Heart left ventricle (tissue), 16 donors: ENCODE measurements around the gene YOD1. TPM values are rescaled to one million over a fixed set of nuclear protein-coding genes. Genes with fewer than 3 reads are reported as not detected.

Source experiments
- ATAC-seq, 4 donors: fragments of 200-7000 bp; cut with Tn5 transposase; one replicate each; pipeline ENCODE4 v1.9.1; 2020 to 2022; ENCODE audit warnings: moderate library complexity in 4 of 4, mild to moderate bottlenecking in 3 of 4, moderate number of reproducible peaks in 1 of 4
- DNase-seq, 5 donors: peaks; one replicate each; pipeline ENCODE4 v3.0.0-alpha.2; 2020
- H3K27ac ChIP-seq, 12 donors: fragments of 200-600 bp; sonication (generic) in 4 of 12; one replicate each; pipeline versions ENCODE4 v1.5.0 to v1.8.0; 2016 to 2022; ENCODE audit warnings: mild to moderate bottlenecking in 2 of 12
- H3K27me3 ChIP-seq, 9 donors: fragments of 200-600 bp; sonication (generic) in 2 of 9; one replicate each; pipeline versions ENCODE4 v1.5.1 to v1.8.0; 2016 to 2022; ENCODE audit warnings: mild to moderate bottlenecking in 3 of 9
- H3K36me3 ChIP-seq, 9 donors: fragments of 200-600 bp; sonication (generic) in 2 of 9; one replicate each; pipeline versions ENCODE4 v1.5.0 to v1.8.0; 2018 to 2022; ENCODE audit warnings: mild to moderate bottlenecking in 2 of 9
- H3K4me1 ChIP-seq, 12 donors: fragments of 200-600 bp; sonication (generic) in 4 of 12; one replicate each; pipeline versions ENCODE4 v1.5.0 to v1.8.0; 2016 to 2022; ENCODE audit warnings: mild to moderate bottlenecking in 3 of 12
- H3K4me3 ChIP-seq, 12 donors: fragments of 200-600 bp; sonication (generic) in 4 of 12; one replicate each; pipeline versions ENCODE4 v1.5.0 to v1.8.0; 2017 to 2022; ENCODE audit warnings: mild to moderate bottlenecking in 9 of 12, moderate library complexity in 4 of 12
- H3K9me3 ChIP-seq, 12 donors: fragments of 200-600 bp; sonication (generic) in 4 of 12; one replicate each; pipeline versions ENCODE4 v1.5.0 to v1.8.0; 2016 to 2022; ENCODE audit warnings: mild to moderate bottlenecking in 1 of 12
- CTCF ChIP-seq, 12 donors: fragments of 200-600 bp; sonication (generic) in 4 of 12; IDR thresholded peaks; one replicate each; pipeline versions ENCODE4 v1.5.0 to v1.8.0; 2018 to 2022; ENCODE audit warnings: antibody characterized with exemption in 12 of 12, mild to moderate bottlenecking in 5 of 12
- POLR2A ChIP-seq, 2 donors: fragments of 450-650 bp; IDR thresholded peaks; one replicate each; pipeline ENCODE4 v1.6.1; 2017; ENCODE audit warnings: antibody characterized with exemption in 2 of 2, mild to moderate bottlenecking in 2 of 2, moderate library complexity in 2 of 2
- WGBS, 4 donors: extraction: QIAGEN DNeasy Blood & Tissue Kit in 2 of 4; methylation state at CpG; one replicate each; pipeline versions ENCODE4 v1.1.5 to v1.1.7; 2013 to 2018; 5-methylcytosine and 5-hydroxymethylcytosine counted together
- intact Hi-C, 10 donors: fragments of 100-400 bp; cut with DNase I; formaldehyde crosslinking; loops; one replicate each; pipeline versions ENCODE4 v1.11.1 to v1.14.2; 2022
- polyA plus RNA-seq, 2 donors: library from polyadenylated mRNA; stranded (reverse); fragments of 200-250 nt; gene quantifications; one replicate each; pipeline ENCODE4 v1.2.3, GENCODE V29; 2013
- total RNA-seq, 9 donors: library from RNA; depleted of rRNA in 2 of 9; stranded (reverse); fragments of >200 nt in 2 of 9; fragmentation: NEBNext Ultra II Directional in 3 of 9; extraction: Animal tissue kit (Norgen Biotek cat#: 25700) in 3 of 9; gene quantifications; one replicate each; pipeline versions ENCODE4 v1.1.0 to v1.2.4, GENCODE V29; 2016 to 2023
- donor health status: ischemic (EF 13 %, LVEDD 7.1; RV severe dilation, severe dysfunction).
- donor health status: healthy with polysubstance abuse.
- donor health status: DM: no; HTN: yes; CAD: no.
- donor health status: DM: no; HTN: no; CAD: no.
- donor health status: ischemic (EF 25% LVEDD 6.9; RV normal size, moderate dysfunction).
- donor health status: ischemic (EF 25% LVEDD 5.7; RV mildly dilated, moderate dysfunction).
- donor health status: healthy.
- donor health status: DM: yes; HTN: yes; CAD: no.
- donor health status: ischemic (EF 35%, LVEDD 5.7; RV mildly dilated, moderate dysfunction).
- donor health status: nonischemic (EF 11% LVEDD 7.7; RV severe dilation, severe dysfunction).
- donor health status: DM: yes; HTN: yes; CAD: no.
- donor health status: PGD.
- donor health status: ischemic (EF 29% LVEDD 5.4; RV normal size, mild dysfunction).
- donor health status: nonischemic (EF 23%, LVEDD 6.1; RV moderate dilation, normal function).

The YOD1 gene
- total and polyA plus RNA-seq, 11 donors = 1.9 to 7.4 (median 5.8) TPM

GRCh38 chr1:207088161-207088560, 37.2 kb upstream of the YOD1 start:
- DNase-seq = no peak
- TF ChIP-seq POLR2A (IDR thresholded peaks at IDR 0.05) = no peak
- no peak for TF ChIP-seq CTCF (IDR thresholded peaks at IDR 0.05)
- ATAC-seq = no peak
- no peaks in the 10 kb centered on the region for H3K36me3 ChIP-seq
- 78 to 86% (median 81%) methylated on average over 2 of the region's 2 CpGs for WGBS, 4 donors
- H3K27me3 ChIP-seq = no peaks in the 10 kb centered on the region
- no peaks in the 10 kb centered on the region for H3K9me3 ChIP-seq
- intact Hi-C loops = loop anchor here in 5 of 10 donors (2.0 to 10.0 kb wide), 4 partner anchors 237 to 409 kb away; partner anchors contain the start of genes CR1 (in 3 of the 5) and CD55 (in 1 of the 5)
- no peak overlapping the region for H3K27ac ChIP-seq
- H3K4me3 ChIP-seq = no peak overlapping the region
- H3K4me1 ChIP-seq = peaks cover 0 to 13% (median 0%) of the 10 kb centered on the region in 12 donors

- no peak for TF ChIP-seq CTCF (IDR thresholded peaks at IDR 0.05)
- TF ChIP-seq POLR2A (IDR thresholded peaks at IDR 0.05) = no peak
- H3K9me3 ChIP-seq = no peaks in the 10 kb centered on the region
- H3K36me3 ChIP-seq = peaks cover 0 to 17% (median 0%) of the 10 kb centered on the region in 9 donors
- H3K4me3 ChIP-seq = no peak overlapping the region
- intact Hi-C loops = loop anchor here in 8 of 10 donors (1.0 to 10.0 kb wide), 6 partner anchors 239 to 413 kb away; partner anchors contain the start of genes CR1 (in 3 of the 8) and CD55 (in 1 of the 8)
- 65 to 81% (median 72%) methylated on average over 3 of the region's 3 CpGs for WGBS, 4 donors
- no peaks in the 10 kb centered on the region for H3K27me3 ChIP-seq
- H3K27ac ChIP-seq = no peak overlapping the region
- peaks cover 0 to 13% (median 0%) of the 10 kb centered on the region in 12 donors for H3K4me1 ChIP-seq
- ATAC-seq (no peak), DNase-seq (no peak)
Measured at GRCh38 chr1:207085887-207086286, 34.9 kb upstream of the YOD1 start.

- Histone ChIP-seq H3K27ac (no peak overlapping the region), H3K4me1 (peaks cover 0 to 13% (median 0%) of the 10 kb centered on the region in 12 donors), H3K4me3 (no peak overlapping the region), H3K36me3 (peaks cover 0 to 29% (median 3%) of the 10 kb centered on the region in 9 donors), H3K9me3 (no peaks in the 10 kb centered on the region), H3K27me3 (no peaks in the 10 kb centered on the region)
- ATAC-seq (peak in 3 of 4 donors; percentile 69 to 76 (median 72)), DNase-seq (peak in 3 of 5 donors; percentile 37 to 42 (median 38))
- intact Hi-C loops = loop anchor here (1.0 to 10.0 kb wide), 10 partner anchors 238 to 418 kb away; partner anchors contain the start of genes CR1 (in 5 of the 10) and CD55 (in 2 of the 10)
- 23 to 27% (median 24%) methylated on average over 8 of the region's 8 CpGs for WGBS, 4 donors
- TF ChIP-seq CTCF (IDR thresholded peaks at IDR 0.05) (peak; percentile 41 to 72 (median 62)), POLR2A (IDR thresholded peaks at IDR 0.05) (no peak)
Measured at GRCh38 chr1:207084701-207085180, 33.7 kb upstream of the YOD1 start.

- no peaks in the 10 kb centered on the region for H3K27me3 ChIP-seq
- H3K4me1 ChIP-seq = peaks cover 0 to 11% (median 0%) of the 10 kb centered on the region in 12 donors
- intact Hi-C loops = loop anchor here in 9 of 10 donors (1.0 to 10.0 kb wide), 9 partner anchors 238 to 418 kb away; partner anchors contain the start of genes CD55 (in 2 of the 9) and CR1 (in 2 of the 9)
- no peak overlapping the region for H3K27ac ChIP-seq
- H3K4me3 ChIP-seq = no peak overlapping the region
- no peak for TF ChIP-seq CTCF (IDR thresholded peaks at IDR 0.05)
- TF ChIP-seq POLR2A (IDR thresholded peaks at IDR 0.05) = no peak
- WGBS, 4 donors = 59 to 71% (median 63%) methylated on average over 2 of the region's 2 CpGs
- DNase-seq (no peak), ATAC-seq (no peak)
- peaks cover 0 to 34% (median 8%) of the 10 kb centered on the region in 9 donors for H3K36me3 ChIP-seq
- no peaks in the 10 kb centered on the region for H3K9me3 ChIP-seq
Measured at GRCh38 chr1:207084232-207084631, 33.2 kb upstream of the YOD1 start.
